ENCODE measurements around the gene KIF25.

The KIF25 gene

DNA sequence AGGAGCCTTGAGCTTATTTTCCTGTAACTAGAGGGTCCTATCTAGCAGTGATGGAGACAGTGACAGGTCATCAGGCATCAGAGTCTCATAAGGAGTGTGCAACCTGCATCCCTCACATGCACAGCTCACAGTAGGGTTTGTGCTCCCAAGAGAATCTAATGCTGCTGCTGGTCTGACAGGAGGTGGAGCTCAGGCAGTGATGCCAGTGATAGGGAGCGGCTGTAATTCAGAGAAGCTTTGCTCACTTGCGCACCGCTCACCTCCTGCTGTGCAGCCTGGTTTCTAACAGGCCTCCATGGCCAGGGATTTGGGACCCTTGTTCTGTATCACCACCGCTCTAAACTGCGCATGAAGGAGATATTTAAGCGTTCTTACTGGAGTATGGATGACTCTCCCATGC is 5.3 kb downstream of the KIF25 start:
- no peaks in the 10 kb centered on the region for H3K9me2 ChIP-seq (replicated peaks; ENCODE audit: low read depth, low read length)
- H3K36me3 ChIP-seq (ENCODE audit: insufficient read depth, low read length) = no peaks in the 10 kb centered on the region
- peaks cover 10% of the 10 kb centered on the region; the same call in 1 of the 2 replicates for H3K9me3 ChIP-seq (ENCODE audit: insufficient read depth, low read depth, low read length)
- H3K4me1 ChIP-seq (ENCODE audit: insufficient read depth, low read length, poor library complexity, severe bottlenecking) = no peaks in the 10 kb centered on the region
- H3K79me2 ChIP-seq (ENCODE audit: insufficient read depth, low read length) = no peaks in the 10 kb centered on the region
- H3K4me3 ChIP-seq (ENCODE audit: low read length, poor library complexity, severe bottlenecking) = no peak overlapping the region
- no peaks in the 10 kb centered on the region for H3K27me3 ChIP-seq (ENCODE audit: insufficient read depth, low read length, poor library complexity, severe bottlenecking)
- TF ChIP-seq EZH2phosphoT487 (IDR thresholded peaks at IDR 0.05; ENCODE audit: borderline replicate concordance) = no peak
- TF ChIP-seq, protein P1, sequence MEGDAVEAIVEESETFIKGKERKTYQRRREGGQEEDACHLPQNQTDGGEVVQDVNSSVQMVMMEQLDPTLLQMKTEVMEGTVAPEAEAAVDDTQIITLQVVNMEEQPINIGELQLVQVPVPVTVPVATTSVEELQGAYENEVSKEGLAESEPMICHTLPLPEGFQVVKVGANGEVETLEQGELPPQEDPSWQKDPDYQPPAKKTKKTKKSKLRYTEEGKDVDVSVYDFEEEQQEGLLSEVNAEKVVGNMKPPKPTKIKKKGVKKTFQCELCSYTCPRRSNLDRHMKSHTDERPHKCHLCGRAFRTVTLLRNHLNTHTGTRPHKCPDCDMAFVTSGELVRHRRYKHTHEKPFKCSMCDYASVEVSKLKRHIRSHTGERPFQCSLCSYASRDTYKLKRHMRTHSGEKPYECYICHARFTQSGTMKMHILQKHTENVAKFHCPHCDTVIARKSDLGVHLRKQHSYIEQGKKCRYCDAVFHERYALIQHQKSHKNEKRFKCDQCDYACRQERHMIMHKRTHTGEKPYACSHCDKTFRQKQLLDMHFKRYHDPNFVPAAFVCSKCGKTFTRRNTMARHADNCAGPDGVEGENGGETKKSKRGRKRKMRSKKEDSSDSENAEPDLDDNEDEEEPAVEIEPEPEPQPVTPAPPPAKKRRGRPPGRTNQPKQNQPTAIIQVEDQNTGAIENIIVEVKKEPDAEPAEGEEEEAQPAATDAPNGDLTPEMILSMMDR (conservative IDR thresholded peaks at IDR 0.05; ENCODE audit: low read length) = no peak
- no peak overlapping the region for H3K4me2 ChIP-seq (ENCODE audit: low read depth, low read length, poor library complexity, severe bottlenecking)
- no peaks in the 10 kb centered on the region for H3F3A ChIP-seq (ENCODE audit: low read depth)
- H2AFZ ChIP-seq (ENCODE audit: low read length) = no peak overlapping the region
- no peak overlapping the region for H3K9ac ChIP-seq (ENCODE audit: low read depth, low read length, poor library complexity, severe bottlenecking)
- H4K20me1 ChIP-seq (ENCODE audit: insufficient read depth, low read length, poor library complexity, severe bottlenecking) = no peaks in the 10 kb centered on the region

GRCh38 chr6:168004023-168004422 is 6.6 kb downstream of the KIF25 start:
- Histone ChIP-seq H3K79me2 (ENCODE audit: insufficient read depth, low read length) (no peaks in the 10 kb centered on the region), H3K27me3 (ENCODE audit: insufficient read depth, low read length, poor library complexity, severe bottlenecking) (no peaks in the 10 kb centered on the region), H3K9me2 (replicated peaks; ENCODE audit: low read depth, low read length) (no peaks in the 10 kb centered on the region), H3K4me3 (ENCODE audit: low read length, poor library complexity, severe bottlenecking) (no peak overlapping the region), H3K4me1 (ENCODE audit: insufficient read depth, low read length, poor library complexity, severe bottlenecking) (no peaks in the 10 kb centered on the region), H3K9ac (ENCODE audit: low read depth, low read length, poor library complexity, severe bottlenecking) (no peak overlapping the region), H3K36me3 (ENCODE audit: insufficient read depth, low read length) (no peaks in the 10 kb centered on the region), H3K9me3 (ENCODE audit: insufficient read depth, low read depth, low read length) (peaks cover 11% of the 10 kb centered on the region; the same call in 1 of the 2 replicates), H3F3A (ENCODE audit: low read depth) (no peaks in the 10 kb centered on the region), H3K4me2 (ENCODE audit: low read depth, low read length, poor library complexity, severe bottlenecking) (no peak overlapping the region), H4K20me1 (ENCODE audit: insufficient read depth, low read length, poor library complexity, severe bottlenecking) (no peaks in the 10 kb centered on the region), H2AFZ (ENCODE audit: low read length) (no peak overlapping the region)
- TF ChIP-seq, protein P1 (conservative IDR thresholded peaks at IDR 0.05; ENCODE audit: low read length) = no peak
- TF ChIP-seq EZH2phosphoT487 (IDR thresholded peaks at IDR 0.05; ENCODE audit: borderline replicate concordance) = no peak

- TF ChIP-seq EZH2phosphoT487 (IDR thresholded peaks at IDR 0.05; ENCODE audit: borderline replicate concordance) = no peak
- TF ChIP-seq, protein P1 (conservative IDR thresholded peaks at IDR 0.05; ENCODE audit: low read length) = no peak
These were observed 7.5 kb downstream of the KIF25 start for GRCh38 chr6:168004945-168005344.

More at GRCh38 chr6:168004945-168005344, 7.5 kb downstream of the KIF25 start:
- Histone ChIP-seq H3K27me3 (ENCODE audit: insufficient read depth, low read length, poor library complexity, severe bottlenecking) (no peaks in the 10 kb centered on the region), H3F3A (ENCODE audit: low read depth) (no peaks in the 10 kb centered on the region), H4K20me1 (ENCODE audit: insufficient read depth, low read length, poor library complexity, severe bottlenecking) (no peaks in the 10 kb centered on the region), H3K9me2 (replicated peaks; ENCODE audit: low read depth, low read length) (no peaks in the 10 kb centered on the region), H3K4me1 (ENCODE audit: insufficient read depth, low read length, poor library complexity, severe bottlenecking) (no peaks in the 10 kb centered on the region), H3K36me3 (ENCODE audit: insufficient read depth, low read length) (no peaks in the 10 kb centered on the region), H3K4me2 (ENCODE audit: low read depth, low read length, poor library complexity, severe bottlenecking) (no peak overlapping the region), H3K9me3 (ENCODE audit: insufficient read depth, low read depth, low read length) (peaks cover 17% of the 10 kb centered on the region), H3K4me3 (ENCODE audit: low read length, poor library complexity, severe bottlenecking) (no peak overlapping the region), H3K79me2 (ENCODE audit: insufficient read depth, low read length) (no peaks in the 10 kb centered on the region), H2AFZ (ENCODE audit: low read length) (no peak overlapping the region), H3K9ac (ENCODE audit: low read depth, low read length, poor library complexity, severe bottlenecking) (no peak overlapping the region)

All from Loucy (cell line).